HG02642 (cell line): Measurements from ENCODE around the gene ITGA2B.

Experiments
- ATAC-seq: cut with Tn5 transposase; IDR thresholded peaks from one replicate; pipeline ENCODE4 v1.9.1; 2021; ENCODE audit warnings: mild to moderate bottlenecking; ENCODE audit not compliant: unreplicated experiment, poor library complexity

ITGA2B gene

GRCh38 chr17:44389281-44389680, at the start of gene ITGA2B:
Gene ITGA2B (minus strand): TSS chr17:44389649. CDS start chr17:44389473, 176 bp downstream.
- no peak for ATAC-seq

GRCh38 chr17:44439168-44439567, 49.7 kb upstream of the ITGA2B start:
- ATAC-seq, result no peak

- no peak for ATAC-seq
These were observed 49.2 kb upstream of the ITGA2B start for GRCh38 chr17:44438636-44439035.

- ATAC-seq, result no peak
These were observed 46.9 kb upstream of the ITGA2B start for GRCh38 chr17:44436336-44436735.

- ATAC-seq, result no peak
These were observed 43.1 kb upstream of the ITGA2B start for GRCh38 chr17:44432254-44433157.

- no peak for ATAC-seq
These were observed 35.5 kb upstream of the ITGA2B start for GRCh38 chr17:44424828-44425461.

GRCh38 chr17:44417553-44417952, 28.1 kb upstream of the ITGA2B start:
- no peak for ATAC-seq

- ATAC-seq, result no peak
These were observed 27.3 kb upstream of the ITGA2B start for GRCh38 chr17:44416558-44417289.

GRCh38 chr17:44414394-44415155, 25.1 kb upstream of the ITGA2B start:
- no peak for ATAC-seq

- ATAC-seq, result no peak
These were observed 20.0 kb upstream of the ITGA2B start for GRCh38 chr17:44409309-44410028.

- no peak for ATAC-seq
These were observed 19.3 kb upstream of the ITGA2B start for GRCh38 chr17:44408786-44409185.

GRCh38 chr17:44402564-44403172, 13.2 kb upstream of the ITGA2B start:
- ATAC-seq, result no peak

- ATAC-seq, result no peak
These were observed 10.9 kb upstream of the ITGA2B start for GRCh38 chr17:44400226-44400847.

- ATAC-seq, result no peak
These were observed 9.5 kb upstream of the ITGA2B start for GRCh38 chr17:44398692-44399691.

- ATAC-seq, result no peak
These were observed 8.3 kb upstream of the ITGA2B start for GRCh38 chr17:44397479-44398440.

GRCh38 chr17:44396946-44397345, 7.5 kb upstream of the ITGA2B start:
- ATAC-seq, result no peak
